GM19324 (cell line): ENCODE measurements around the gene DHX34.
"Not testable (repeated sequence)": the region's sequence is repeated elsewhere in the genome, so short reads cannot be mapped to it uniquely, and the experiment has no call there.

Experiments used
- ATAC-seq: cut with Tn5 transposase; IDR thresholded peaks from one replicate; pipeline ENCODE4 v1.9.1; 2021; ENCODE audit warnings: mild to moderate bottlenecking, moderate library complexity; ENCODE audit not compliant: unreplicated experiment, low FRiP score

DHX34 gene, protein sequence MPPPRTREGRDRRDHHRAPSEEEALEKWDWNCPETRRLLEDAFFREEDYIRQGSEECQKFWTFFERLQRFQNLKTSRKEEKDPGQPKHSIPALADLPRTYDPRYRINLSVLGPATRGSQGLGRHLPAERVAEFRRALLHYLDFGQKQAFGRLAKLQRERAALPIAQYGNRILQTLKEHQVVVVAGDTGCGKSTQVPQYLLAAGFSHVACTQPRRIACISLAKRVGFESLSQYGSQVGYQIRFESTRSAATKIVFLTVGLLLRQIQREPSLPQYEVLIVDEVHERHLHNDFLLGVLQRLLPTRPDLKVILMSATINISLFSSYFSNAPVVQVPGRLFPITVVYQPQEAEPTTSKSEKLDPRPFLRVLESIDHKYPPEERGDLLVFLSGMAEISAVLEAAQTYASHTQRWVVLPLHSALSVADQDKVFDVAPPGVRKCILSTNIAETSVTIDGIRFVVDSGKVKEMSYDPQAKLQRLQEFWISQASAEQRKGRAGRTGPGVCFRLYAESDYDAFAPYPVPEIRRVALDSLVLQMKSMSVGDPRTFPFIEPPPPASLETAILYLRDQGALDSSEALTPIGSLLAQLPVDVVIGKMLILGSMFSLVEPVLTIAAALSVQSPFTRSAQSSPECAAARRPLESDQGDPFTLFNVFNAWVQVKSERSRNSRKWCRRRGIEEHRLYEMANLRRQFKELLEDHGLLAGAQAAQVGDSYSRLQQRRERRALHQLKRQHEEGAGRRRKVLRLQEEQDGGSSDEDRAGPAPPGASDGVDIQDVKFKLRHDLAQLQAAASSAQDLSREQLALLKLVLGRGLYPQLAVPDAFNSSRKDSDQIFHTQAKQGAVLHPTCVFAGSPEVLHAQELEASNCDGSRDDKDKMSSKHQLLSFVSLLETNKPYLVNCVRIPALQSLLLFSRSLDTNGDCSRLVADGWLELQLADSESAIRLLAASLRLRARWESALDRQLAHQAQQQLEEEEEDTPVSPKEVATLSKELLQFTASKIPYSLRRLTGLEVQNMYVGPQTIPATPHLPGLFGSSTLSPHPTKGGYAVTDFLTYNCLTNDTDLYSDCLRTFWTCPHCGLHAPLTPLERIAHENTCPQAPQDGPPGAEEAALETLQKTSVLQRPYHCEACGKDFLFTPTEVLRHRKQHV

DNA sequence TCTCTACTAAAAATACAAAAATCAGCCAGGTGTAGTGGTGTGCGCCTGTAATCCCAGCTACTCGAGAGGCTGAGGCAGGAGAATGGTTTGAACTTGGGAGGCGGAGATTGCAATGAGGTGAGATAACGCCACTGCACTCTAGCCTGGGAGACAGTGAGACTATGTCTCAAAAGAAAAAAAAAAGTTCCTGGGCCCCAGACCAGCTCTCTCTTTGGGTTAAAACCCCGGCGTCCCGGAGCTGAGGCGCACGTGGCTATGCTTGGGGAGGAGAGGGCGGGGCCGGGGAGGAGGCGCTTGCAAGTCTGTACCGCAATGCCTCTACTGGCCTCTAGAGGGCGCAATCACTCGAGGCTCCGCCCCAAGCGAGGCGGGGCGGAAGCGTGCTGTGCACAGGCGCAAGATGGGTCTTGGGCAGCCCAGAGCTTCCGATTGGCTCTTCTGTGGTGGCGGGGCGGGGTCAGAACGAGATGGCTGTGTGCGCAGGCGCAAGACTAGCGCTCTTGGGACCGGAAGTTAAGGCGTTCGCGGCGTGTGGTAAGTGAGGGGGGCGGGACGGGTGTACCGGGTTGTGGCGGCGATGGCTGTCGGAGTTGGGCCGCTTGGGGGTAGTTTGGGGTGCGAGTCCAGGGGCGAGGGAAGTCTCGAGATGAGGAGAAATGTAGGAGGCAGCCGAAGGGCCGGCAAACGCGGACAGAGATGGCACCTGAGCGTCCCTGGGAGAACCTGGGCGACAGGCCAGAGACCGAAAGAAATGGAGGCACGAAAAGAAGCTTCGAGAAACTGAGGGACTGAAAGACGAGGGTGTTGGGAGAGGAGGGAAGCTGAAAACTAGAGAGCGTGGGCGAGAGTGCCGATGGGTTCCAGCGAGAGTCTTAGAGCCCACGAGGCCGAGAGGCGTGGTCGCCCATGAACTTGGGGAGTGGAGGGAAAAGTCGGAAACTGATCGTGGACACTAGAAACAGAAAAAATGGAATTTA is at the start of gene DHX34:
DHX34 (plus strand) TSS at position 497 of the 977 bp plus-strand sequence. CDS start 3,716 bp downstream, outside the sequence.
- peak; percentile 98 for ATAC-seq

DNA sequence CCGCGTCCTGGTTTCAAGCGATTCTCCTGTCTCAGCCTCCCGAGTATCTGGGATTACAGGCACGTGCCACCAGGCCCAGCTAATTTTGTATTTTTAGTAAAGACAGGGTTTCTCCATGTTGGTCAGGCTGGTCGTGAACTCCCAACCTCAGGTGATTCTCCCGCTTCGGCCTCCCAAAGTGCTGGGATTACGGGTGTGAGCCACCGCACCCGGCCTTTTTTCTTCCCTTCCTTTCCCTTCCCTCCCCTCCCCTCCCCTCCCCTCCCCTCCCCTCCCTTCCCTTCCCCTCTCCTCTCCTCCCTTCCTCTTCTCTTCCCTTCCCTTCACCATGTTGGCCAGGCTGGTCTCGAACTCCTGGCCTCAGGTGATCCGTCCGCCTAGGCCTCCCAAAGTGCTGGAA is 48.2 kb upstream of the DHX34 start:
- not testable (repeated sequence) for ATAC-seq

DNA sequence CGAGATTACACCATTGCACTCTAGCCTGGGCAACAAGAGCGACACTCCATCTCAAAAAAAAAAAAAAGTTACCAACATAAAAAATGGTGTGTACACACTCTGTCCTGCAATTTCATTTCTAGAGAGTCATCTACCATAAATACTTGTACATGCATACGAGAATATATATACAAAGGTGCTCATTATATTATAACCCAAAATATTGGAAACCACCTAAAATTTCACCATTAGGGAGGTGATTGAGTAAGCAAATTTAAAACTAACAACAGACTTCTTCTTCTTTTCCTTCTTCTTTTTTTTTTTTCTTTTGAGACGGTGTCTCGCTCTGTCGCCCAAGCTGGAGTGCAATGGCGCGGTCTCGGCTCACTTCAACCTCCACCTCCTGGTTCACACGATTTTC is 46.9 kb upstream of the DHX34 start:
- no peak for ATAC-seq

DNA sequence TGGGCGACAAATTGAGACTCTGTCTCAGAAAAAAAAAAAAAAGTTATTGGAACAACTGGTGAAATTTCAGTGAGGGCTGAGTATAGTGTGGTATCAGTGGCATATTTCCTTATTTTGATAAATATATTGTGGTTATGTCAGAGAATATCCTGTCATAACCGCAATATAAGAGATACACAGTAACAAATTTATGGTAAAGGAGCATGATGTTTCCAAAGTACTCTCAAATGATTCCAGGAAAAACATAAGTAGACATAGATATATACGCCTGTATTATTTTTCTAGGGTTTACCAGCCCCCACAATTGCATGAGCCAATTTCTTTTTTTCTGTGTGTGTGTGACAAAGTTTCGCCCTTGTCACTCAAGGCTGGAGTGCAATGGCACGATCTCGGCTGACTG is 45.1 kb upstream of the DHX34 start:
- ATAC-seq, result no peak

DNA sequence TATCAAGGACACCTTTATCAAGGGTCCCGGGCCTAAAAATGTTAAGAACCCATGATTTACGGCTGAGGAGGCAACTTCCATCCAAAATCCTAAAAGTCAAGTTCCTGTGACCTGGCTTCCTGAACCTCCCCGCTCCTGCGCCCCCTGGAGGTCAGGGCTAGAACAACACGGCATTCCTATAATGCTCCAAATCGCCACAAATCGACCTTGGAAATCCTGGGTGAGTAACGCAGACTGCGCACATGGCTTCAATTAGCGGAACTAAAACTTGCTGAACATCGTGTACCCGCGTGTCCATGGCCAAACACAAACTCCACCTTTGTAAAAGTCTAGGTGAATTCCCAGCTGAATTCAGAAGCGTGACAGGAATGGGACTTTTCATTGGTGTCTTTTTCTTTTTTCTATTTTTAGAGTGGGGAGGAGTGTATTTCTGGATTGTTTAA is 43.8 kb upstream of the DHX34 start:
- no peak for ATAC-seq

DNA sequence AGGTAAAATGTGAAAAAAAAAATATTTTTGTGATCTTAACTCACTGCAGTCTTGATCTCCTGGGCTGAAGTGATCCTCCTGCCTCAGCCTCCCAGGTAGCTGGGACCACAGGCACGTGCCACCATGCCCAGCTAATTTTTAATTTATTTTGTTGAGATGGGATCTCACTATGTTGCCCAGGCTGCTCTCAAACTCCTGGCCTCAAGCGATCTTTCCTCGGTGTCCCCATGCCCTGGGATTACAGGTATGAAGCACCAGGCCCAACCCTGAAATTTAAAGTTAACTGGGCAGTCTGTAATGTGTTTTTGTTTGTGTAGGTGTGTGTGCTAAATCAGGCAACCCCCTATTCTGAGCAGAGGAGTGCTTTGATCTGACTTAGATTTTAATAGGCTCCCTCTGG is 42.8 kb upstream of the DHX34 start:
- ATAC-seq, result no peak

DNA sequence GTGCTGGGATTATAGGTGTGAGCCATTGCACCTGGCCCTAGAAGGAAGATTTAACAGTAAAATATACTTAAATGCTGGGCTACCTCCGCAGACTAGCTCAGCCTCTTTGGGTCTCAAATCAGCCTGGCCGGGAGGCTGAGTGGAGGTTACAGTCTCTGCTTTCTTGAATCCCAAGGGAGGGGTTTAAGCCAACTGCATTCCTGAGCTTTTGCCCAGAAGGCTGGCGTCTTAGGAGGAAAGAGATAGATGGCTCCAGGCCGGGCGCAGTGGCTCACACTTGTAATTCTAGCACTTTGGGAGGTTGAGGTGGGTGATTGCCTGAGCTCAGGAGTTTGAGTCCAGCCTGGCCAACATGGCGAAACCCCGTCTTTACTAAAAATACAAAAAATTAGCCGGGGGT is 40.1 kb upstream of the DHX34 start:
- ATAC-seq, result no peak

DNA sequence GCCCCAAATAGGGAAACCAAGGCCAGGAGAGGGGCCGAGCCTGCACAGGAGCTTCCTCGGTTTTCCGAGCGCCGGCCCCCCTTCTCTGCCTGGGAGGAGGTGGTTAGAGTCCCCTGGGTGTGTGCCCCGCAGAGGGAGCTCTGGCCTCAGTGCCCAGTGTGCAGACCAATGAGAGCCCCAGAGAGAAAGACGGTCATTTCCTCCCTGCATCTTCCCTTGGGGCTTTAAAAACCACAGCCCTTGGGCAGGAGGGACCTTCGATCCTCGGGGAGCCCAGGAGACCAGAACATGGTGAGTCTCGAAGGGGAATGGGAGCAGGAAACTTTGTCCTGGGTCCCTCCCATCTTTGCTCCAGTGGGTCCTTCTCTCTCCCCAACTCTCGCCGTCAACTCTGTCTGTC is 39.5 kb upstream of the DHX34 start, which contains the start of gene C5AR1:
C5AR1 (plus strand) TSS at position 254 of the 400 bp plus-strand sequence; CDS start at position 289, 35 bp downstream.
- ATAC-seq, result no peak

DNA sequence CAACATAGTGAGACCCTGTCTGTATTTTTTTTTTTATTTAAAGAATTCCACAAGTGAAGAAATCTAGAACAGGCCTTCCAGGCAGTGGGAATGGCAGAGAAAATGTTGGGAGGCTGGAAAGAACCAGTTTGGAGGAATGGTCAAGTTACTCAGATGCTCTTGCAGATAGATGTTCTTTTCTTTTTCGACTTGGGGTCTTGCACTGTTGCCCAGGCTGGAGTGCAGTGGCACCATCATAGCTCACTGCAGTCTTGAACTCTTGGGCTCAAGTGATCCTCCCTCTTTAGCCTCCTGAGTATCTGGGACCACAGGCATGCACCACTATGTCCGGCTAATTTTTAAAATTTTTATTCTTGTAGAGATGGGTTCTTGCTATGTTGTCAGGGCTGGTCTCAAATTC is 38.8 kb upstream of the DHX34 start:
- ATAC-seq, result no peak

DNA sequence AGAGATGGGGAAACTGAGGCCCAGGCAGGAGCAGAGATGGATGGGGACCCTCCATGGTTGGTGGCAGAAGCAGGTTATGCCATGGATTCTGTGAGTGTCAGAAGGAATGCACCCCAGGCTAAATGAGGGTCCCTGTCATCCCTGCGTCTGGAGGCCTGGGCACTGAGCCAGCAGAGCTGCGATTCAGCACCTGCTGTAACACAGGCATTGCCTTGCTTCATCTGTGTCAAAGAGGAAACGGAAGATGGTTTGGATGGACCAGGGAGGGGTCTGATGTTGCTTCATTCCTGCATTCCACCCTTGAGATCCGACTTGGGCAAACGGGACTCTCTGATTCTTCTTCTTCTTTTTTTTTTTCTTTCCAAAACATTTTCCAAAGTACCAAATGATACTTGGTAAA is 38.3 kb upstream of the DHX34 start:
- no peak for ATAC-seq

DNA sequence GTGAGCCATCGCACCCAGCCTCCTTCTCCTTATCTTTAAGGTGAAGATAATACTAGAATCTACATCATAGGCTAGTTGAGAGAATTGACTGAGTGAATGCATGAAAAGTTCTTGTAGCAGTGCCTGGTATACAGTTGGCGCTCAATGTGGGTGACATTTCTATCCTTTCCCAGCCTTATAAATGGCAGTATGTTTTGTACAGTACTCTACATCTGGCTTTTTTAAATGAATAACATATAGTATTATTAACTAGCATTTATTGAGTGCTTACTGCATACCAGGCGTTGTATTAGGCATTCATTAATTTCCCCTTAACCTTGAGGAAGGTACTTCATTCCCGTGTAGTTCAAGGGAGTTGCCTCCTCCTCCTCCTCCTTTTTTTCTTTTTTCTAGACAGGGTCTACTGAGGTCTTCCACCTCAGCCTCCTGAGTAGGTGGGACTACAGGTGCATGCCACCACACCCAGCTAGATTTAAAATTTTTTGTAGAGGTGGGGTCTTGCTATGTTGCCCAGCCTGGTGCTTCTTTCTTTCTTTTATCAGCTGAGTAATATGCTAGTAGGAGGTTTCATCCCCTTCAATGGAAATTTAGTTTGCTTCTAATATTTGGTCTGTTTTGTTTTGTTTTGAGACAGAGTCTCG is 36.6 kb upstream of the DHX34 start:
- ATAC-seq, result no peak

DNA sequence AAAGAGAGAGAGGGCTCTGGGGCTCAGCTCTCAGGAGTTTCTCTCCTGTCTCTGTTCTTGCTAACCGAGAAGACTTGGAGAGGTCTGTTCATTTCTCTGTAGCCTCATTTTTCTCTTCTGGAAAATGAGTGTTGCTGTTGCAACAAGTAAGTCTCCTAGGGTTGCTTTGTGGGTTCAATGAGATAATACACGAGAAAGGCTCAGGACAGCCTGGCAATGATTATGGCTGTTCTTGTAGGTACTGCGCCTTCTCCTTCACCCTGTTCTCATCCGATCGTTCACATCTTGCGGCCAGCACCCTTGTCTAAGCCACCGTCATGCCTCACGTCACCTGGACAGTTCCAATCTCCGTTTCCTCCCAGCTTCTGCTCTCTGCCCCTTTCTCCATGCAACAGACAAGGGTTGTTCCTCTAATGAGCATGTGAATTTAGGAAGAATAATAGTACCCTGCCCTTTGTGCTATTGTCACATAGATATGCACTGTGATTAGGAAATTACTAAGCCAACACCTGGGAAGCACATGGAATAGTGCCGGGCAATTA is 35.3 kb upstream of the DHX34 start:
- ATAC-seq, result no peak

DNA sequence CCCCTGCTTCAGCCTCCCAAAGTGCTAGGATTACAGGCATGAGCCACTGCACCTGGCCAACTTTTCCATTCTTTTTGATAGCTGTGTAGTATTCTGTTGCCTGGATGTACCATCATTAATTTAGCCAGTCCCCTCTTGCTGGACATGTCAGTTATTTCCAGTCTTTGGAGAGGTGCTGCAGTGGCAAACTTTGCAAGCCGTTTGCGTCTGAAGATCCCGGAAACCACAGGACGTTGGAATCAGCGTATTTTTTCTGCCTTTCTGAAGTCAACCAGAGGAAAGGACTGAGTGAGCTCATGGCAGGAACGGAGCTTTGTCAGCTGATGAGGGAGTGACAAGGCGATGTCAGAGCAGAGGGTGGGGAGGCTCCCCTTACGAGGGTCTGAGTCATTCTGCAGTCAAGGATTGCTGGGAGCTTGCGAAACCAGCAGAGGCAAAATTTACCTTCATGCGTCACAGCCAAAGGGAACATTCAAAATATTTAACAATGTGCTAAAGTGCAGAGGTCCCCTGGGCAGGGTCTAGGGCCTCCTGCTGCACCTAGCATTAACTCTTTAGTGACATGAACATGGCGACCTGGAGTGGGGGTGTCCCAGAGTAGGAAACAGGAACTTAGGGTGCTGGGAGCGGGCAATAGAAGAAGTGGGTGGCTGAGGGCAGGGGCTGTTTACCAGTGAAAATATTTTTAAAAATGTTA is 33.8 kb upstream of the DHX34 start:
- no peak for ATAC-seq

DNA sequence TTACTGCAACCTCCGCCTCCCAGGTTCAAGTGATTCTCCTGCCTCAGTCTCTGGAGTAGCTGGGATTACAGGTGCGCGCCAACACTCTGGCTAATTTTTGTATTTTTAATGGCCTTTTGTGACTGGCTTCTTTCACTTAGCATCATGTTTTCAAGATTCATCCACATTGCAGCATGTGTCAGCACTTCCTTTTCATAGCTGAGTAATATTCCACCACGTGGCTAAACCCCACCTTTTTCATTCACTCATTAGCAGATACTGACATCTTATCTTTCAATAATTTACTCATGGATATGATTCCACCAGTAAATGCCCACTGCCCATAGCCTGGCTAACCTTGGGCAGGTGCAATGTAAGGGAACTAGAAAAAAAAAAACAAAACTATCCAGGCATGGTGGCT is 32.6 kb upstream of the DHX34 start:
- no peak for ATAC-seq

DNA sequence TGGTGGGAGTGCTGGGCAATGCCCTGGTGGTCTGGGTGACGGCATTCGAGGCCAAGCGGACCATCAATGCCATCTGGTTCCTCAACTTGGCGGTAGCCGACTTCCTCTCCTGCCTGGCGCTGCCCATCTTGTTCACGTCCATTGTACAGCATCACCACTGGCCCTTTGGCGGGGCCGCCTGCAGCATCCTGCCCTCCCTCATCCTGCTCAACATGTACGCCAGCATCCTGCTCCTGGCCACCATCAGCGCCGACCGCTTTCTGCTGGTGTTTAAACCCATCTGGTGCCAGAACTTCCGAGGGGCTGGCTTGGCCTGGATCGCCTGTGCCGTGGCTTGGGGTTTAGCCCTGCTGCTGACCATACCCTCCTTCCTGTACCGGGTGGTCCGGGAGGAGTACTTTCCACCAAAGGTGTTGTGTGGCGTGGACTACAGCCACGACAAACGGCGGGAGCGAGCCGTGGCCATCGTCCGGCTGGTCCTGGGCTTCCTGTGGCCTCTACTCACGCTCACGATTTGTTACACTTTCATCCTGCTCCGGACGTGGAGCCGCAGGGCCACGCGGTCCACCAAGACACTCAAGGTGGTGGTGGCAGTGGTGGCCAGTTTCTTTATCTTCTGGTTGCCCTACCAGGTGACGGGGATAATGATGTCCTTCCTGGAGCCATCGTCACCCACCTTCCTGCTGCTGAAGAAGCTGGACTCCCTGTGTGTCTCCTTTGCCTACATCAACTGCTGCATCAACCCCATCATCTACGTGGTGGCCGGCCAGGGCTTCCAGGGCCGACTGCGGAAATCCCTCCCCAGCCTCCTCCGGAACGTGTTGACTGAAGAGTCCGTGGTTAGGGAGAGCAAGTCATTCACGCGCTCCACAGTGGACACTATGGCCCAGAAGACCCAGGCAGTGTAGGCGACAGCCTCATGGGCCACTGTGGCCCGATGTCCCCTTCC is 28.9 kb upstream of the DHX34 start:
- no peak for ATAC-seq

DNA sequence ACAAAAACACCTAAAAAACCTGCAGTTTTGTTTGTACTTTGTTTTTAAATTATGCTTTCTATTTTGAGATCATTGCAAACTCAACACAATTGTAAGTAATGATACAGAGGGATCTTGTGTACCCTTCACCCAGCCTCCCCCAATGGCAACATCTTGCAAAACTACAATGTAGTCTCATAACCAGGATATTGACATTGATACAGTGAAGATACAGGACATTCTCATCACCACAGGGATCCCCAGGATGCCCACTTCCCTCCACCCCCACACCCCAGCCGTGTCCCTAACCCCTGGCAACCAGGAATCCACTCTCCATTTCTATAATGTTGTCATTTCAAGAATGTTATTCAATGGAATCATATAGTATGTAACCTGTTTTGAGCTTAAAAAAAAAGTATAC is 27.5 kb upstream of the DHX34 start:
- ATAC-seq, result no peak

DNA sequence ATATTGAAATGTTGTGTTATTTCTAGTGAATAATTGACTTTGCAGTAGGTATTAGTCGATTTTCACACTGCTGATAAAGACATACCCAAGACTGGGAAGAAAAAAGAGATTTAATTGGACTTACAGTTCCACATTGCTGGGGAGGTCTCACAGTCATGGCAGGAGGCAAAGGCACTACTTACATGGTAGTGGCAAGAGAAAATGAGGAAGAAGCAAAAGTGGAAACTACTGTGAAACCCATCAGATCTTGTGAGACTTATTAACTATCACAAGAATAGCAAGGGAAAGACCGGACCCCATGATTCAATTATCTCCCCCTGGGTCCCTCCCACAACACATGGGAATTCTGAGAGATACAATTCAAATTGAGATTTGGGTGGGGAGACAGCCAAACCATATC is 27.1 kb upstream of the DHX34 start:
- ATAC-seq, result no peak
